ENCODE data around the gene APOBEC2.
"Not testable (repeated sequence)": the region's sequence is repeated elsewhere in the genome, so short reads cannot be mapped to it uniquely, and the experiment has no call there.

Gene APOBEC2

GRCh38 chr6:41053041-41053440 is at the start of gene APOBEC2:
Gene APOBEC2, plus strand, starts transcription at chr6:41053202. Its CDS starts 146 bp downstream, at chr6:41053348.
- DNase-seq: no peak

GRCh38 chr6:41006217-41006616 is 46.8 kb upstream of the APOBEC2 start:
- peak; percentile 44 to 58 for DNase-seq

GRCh38 chr6:41006980-41007379 is 46.0 kb upstream of the APOBEC2 start:
- not testable (repeated sequence) for DNase-seq

- DNase-seq: no peak
Observed at GRCh38 chr6:41008011-41008410, 45.0 kb upstream of the APOBEC2 start.

GRCh38 chr6:41009669-41010068 is 43.3 kb upstream of the APOBEC2 start:
- DNase-seq: no peak

GRCh38 chr6:41011673-41012072 is 41.3 kb upstream of the APOBEC2 start:
- DNase-seq: no peak

GRCh38 chr6:41013466-41014153 is 39.4 kb upstream of the APOBEC2 start:
- DNase-seq: no peak

- no peak for DNase-seq
Observed at GRCh38 chr6:41014780-41015179, 38.2 kb upstream of the APOBEC2 start.

- DNase-seq: not testable (repeated sequence)
Observed at GRCh38 chr6:41015860-41016259, 37.1 kb upstream of the APOBEC2 start.

GRCh38 chr6:41017663-41018062 is 35.3 kb upstream of the APOBEC2 start:
- no peak for DNase-seq

- no peak for DNase-seq
Observed at GRCh38 chr6:41021832-41022231, 31.2 kb upstream of the APOBEC2 start.

- DNase-seq: no peak
Observed at GRCh38 chr6:41022294-41022693, 30.7 kb upstream of the APOBEC2 start.

- DNase-seq: no peak
Observed at GRCh38 chr6:41023114-41023513, 29.9 kb upstream of the APOBEC2 start.

GRCh38 chr6:41025966-41026530 is 27.0 kb upstream of the APOBEC2 start:
- DNase-seq: no peak

GRCh38 chr6:41027241-41027640 is 25.8 kb upstream of the APOBEC2 start:
- DNase-seq: no peak

- DNase-seq: peak; percentile 61 to 69
Observed at GRCh38 chr6:41027799-41028560, 25.0 kb upstream of the APOBEC2 start.

GRCh38 chr6:41028561-41029412 is 24.2 kb upstream of the APOBEC2 start:
- no peak for DNase-seq

GRCh38 chr6:41032830-41033229 is 20.2 kb upstream of the APOBEC2 start:
- DNase-seq: no peak

GRCh38 chr6:41033776-41034175 is 19.2 kb upstream of the APOBEC2 start:
- DNase-seq: no peak

- DNase-seq: no peak
Observed at GRCh38 chr6:41036186-41036585, 16.8 kb upstream of the APOBEC2 start.

GRCh38 chr6:41036601-41037000 is 16.4 kb upstream of the APOBEC2 start:
- DNase-seq: no peak

- DNase-seq: no peak
Observed at GRCh38 chr6:41037107-41037900, 15.7 kb upstream of the APOBEC2 start.
